Adipose tissue (tissue), 3 donors: ENCODE measurements around the gene RNASEH1. TPM values are rescaled to one million over a fixed set of nuclear protein-coding genes. Genes with fewer than 3 reads are reported as not detected.
"Not testable (repeated sequence)": the region's sequence is repeated elsewhere in the genome, so short reads cannot be mapped to it uniquely, and the experiment has no call there.

Source experiments
- H3K27ac ChIP-seq: one replicate; pipeline ENCODE4 v1.5.1; 2013; ENCODE audit warnings: low read depth, low read length
- WGBS, 3 donors: extraction: QIAGEN DNeasy Blood & Tissue Kit; methylation state at CpG; one replicate each; pipeline ENCODE4 v1.1.7; 2013; 5-methylcytosine and 5-hydroxymethylcytosine counted together
- polyA plus RNA-seq, 3 donors: library from polyadenylated mRNA; stranded (reverse); fragments of 200-250 nt; gene quantifications; one replicate each; pipeline ENCODE4 v1.2.3, GENCODE V29; 2013
- donor health status: healthy with polysubstance abuse.
- donor health status: Bipolar disorder and iron deficiency.
- donor health status: healthy.

The RNASEH1 gene
- polyA plus RNA-seq, 3 donors, result 8.2 to 19.1 (median 16.7) TPM

DNA sequence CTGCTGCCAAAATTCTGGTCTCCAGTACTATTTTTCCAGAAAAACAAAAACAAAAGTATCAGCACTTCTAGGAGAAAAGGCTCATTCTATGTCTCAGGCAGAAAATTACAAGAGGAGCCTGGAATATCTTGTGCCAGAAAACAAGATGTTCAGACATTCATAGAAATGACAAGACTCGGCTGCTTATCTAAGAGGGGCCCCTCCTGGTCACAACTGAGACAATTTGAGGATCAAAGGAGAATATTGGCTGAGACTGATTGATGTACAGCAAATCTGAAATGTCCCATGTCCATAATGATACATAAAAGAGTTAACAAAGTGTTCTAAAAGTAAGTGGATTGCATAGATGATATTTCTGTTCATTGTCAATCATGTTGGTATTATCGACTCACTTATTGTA lies 14.5 kb upstream of the RNASEH1 start:
- 53 to 74% (median 69%) methylated on average over 2 of the region's 2 CpGs for WGBS, 3 donors
- no peak overlapping the region for H3K27ac ChIP-seq

GRCh38 chr2:3571284-3571683 lies 13.2 kb upstream of the RNASEH1 start:
- H3K27ac ChIP-seq, result no peak overlapping the region
- 80 to 87% (median 87%) methylated on average over 8 of the region's 8 CpGs for WGBS, 3 donors

- not testable (repeated sequence) for H3K27ac ChIP-seq
- WGBS, 3 donors, result 92 to 99% (median 93%) methylated on average over 10 to 19 of the region's 23 CpGs
These were observed 11.5 kb upstream of the RNASEH1 start for GRCh38 chr2:3569656-3570055.

GRCh38 chr2:3566806-3567205 lies 8.7 kb upstream of the RNASEH1 start:
- 90 to 96% (median 95%) methylated on average over 9 of the region's 9 CpGs for WGBS, 3 donors
- no peak overlapping the region for H3K27ac ChIP-seq

DNA sequence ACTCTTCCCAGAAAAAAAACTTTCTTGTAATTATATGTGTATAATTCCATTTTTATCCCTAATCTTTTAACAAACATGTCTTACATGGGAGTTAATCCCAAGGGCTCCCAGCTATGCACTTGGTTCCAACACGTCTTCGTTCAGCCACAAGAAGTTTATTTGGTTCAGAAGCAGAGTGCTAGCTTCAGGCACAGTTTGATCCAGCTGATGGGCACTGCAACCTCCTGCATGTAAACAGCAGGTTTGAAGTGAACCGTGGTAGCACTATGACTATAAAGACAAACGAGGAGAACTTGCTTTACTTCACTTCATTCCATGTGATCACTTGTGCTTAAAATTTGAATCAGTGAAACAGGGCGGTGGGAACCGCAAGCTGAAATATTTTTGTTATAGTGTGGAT lies 7.0 kb upstream of the RNASEH1 start:
- WGBS, 3 donors, result 73 to 92% (median 85%) methylated on average over 6 of the region's 6 CpGs

GRCh38 chr2:3563521-3563976 lies 5.4 kb upstream of the RNASEH1 start:
- H3K27ac ChIP-seq, result no peak overlapping the region
- 91 to 93% (median 91%) methylated on average over 5 of the region's 5 CpGs for WGBS, 3 donors

More for the DNA sequence above, 7.0 kb upstream of the RNASEH1 start:
- H3K27ac ChIP-seq, result no peak overlapping the region

DNA sequence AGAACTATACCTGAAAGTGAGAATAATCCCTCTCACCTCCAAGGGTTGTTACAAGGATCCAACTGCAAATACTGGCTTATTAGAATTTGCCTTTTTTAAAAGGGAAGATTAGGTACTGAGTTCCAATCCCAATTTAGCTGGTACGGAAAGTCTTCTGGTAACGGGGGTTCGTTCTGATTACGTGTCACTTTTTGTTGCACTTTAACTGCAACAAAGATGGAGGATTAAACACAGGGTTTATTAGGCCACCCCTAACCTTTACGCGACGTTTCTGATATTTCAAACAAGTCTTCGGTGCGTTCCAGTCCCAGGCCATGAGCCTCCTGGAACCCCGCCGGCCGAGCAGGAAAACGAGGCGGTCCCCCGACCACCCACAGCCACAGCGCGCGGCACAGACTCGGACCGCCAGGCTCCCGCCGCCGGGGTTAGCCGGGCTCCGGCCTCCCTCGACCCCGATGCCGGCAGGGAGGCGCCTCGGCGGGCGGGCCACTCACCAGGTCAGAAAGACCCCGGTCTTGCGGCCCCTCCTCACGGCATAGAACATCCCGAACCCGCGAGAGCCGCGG lies 411 bp downstream of the RNASEH1 start:
- peak overlapping the region; percentile 85 for H3K27ac ChIP-seq
- WGBS, 3 donors, result 0 to 1% (median 0%) methylated on average over 35 to 40 of the region's 40 CpGs

GRCh38 chr2:3553946-3554345 lies 4.2 kb downstream of the RNASEH1 start:
- WGBS, 3 donors, result 87 to 91% (median 91%) methylated on average over 10 of the region's 10 CpGs
- no peak overlapping the region for H3K27ac ChIP-seq

GRCh38 chr2:3547915-3548314 lies 10.2 kb downstream of the RNASEH1 start:
- no peak overlapping the region for H3K27ac ChIP-seq
- 91 to 98% (median 95%) methylated on average over 2 of the region's 2 CpGs for WGBS, 3 donors

- whole genome bisulfite sequencing, 3 donors, result 70 to 93% (median 83%) methylated on average over 10 of the region's 10 CpGs
- no peak overlapping the region for H3K27ac ChIP-seq
These were observed 12.2 kb downstream of the RNASEH1 start for GRCh38 chr2:3545788-3546478.

GRCh38 chr2:3543023-3543683 lies 15.0 kb downstream of the RNASEH1 start:
- no peak overlapping the region for H3K27ac ChIP-seq
- WGBS, 3 donors, result 71 to 80% (median 72%) methylated on average over 6 of the region's 6 CpGs

DNA sequence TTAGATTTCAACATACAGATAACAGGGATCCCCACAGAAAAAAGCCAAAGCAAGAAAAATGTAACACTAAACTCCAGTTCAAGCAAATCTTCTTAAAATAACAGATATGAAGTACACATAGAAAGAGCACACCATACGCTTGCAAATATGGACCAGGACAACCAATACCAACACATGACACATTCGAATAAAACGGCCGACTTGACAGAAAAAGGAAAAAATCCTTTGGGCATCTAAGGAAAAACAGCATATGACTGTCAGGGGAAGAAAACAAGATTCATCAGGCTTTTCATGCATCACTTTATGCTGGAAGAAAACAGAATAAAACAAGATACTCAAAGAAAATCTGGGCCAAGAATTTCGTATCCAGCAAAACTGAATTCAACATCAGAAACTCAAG lies 16.0 kb downstream of the RNASEH1 start:
- no peak overlapping the region for H3K27ac ChIP-seq
- 90 to 96% (median 93%) methylated on average over 5 of the region's 5 CpGs for WGBS, 3 donors

- H3K27ac ChIP-seq, result no peak overlapping the region
- WGBS, 3 donors, result 86 to 90% (median 90%) methylated on average over 9 of the region's 9 CpGs
These were observed 18.3 kb downstream of the RNASEH1 start for GRCh38 chr2:3539836-3540235.

DNA sequence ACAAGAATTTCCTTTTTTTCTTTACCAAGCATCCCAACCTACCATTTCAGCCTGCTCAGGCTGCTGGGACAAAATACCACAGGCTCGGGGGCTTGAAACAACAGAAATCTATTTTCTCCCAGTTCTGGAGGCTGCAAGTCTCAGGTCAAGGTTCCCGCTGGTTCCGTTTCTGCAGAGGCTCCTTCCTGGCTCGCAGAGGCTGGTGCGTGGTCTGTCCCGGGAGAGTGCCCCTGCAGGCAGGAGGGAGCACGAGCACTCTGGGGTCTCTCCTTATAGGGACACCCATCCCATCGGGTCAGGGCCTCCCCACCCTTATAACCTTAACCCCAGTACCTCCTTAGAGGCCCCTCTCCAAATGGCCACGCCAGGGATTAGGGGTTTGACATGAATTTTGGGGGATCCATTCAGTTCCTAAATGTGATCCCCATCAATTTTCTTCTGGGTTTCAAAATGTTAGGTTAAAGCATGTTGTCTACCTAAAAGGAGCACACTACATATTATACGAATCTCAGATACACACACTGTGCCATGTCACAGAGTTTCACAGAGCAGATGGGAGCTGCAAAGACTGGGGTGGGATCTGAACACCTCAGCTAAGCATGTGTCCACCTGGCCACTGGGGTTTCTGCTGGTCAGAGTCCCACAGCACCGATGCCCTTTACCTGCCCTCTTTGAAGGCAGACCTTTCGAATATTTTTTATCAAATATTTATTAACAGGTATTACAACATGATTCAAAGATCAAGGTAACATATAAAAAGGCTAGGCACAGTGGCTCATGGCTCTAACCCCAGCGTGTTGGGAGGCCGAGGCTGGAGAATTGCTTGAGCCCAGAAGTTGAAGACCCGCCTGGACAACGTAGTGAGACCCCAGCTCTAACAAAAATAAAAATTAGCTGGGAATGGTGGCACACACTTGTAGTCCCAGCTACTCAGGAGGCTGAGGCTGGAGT lies 21.2 kb downstream of the RNASEH1 start:
- H3K27ac ChIP-seq, result no peak overlapping the region
- 63 to 76% (median 66%) methylated on average over 16 of the region's 16 CpGs for WGBS, 3 donors

DNA sequence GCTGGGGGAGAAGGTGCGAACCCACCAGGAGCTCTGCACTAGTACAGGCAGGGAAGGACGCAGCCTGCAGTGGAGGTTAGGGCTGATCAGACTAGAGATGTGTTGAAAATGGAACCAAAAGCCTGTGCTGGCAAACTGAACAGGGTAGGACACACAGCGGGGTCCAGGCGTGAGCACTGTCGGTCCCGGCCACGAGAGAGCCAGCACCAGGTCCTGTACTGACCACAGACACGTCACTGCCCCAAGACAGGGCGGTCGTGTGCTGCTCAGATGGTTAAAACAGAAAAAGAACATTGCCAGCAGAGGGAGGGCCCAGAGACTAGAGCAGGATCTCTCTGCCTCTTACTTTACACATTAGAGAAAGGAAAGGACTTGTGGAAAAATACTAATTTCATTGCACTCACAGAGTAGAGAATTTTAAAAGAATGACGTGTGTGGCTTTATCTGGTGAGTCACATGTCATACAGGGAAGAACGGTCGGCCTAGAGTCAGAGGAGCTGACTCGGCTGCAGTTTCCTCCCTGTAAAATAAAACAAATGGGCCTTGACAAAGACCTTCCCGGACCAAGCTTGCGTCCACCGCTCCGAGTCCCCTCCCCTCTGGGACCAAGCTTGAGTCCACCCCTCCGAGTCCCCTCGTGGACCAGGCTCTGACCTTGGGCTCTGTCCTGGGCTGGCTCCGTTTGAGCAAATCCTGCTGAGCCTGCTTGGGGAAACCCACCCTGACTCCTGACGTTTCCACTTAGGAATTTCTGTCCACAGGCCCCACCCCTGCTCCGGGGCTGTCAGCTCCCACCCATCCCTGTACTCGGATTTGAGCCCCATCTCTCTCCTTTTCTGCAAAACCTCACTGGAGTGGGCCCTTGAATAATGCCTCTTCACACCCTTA lies 22.1 kb downstream of the RNASEH1 start:
- H3K27ac ChIP-seq, result peak overlapping the region; percentile 38
- WGBS, 3 donors, result 24 to 37% (median 34%) methylated on average over 24 of the region's 24 CpGs

DNA sequence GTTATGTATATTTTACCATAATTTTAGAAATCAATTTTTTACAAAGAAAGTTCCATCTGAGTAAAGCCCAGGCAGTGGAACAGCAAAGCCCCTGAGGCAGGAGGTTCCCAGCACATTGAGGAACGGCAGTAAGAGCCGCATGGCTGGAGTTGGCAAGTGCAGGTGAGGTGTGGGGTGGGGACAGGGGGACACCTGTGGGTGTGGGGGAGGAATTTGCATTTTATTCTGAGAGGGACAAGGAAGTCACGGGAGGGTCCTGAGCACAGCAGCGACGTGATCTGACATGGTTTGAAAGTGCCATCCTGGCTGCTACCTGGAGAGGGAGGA lies 22.7 kb downstream of the RNASEH1 start:
- peak overlapping the region; percentile 38 for H3K27ac ChIP-seq
- 63 to 69% (median 69%) methylated on average over 5 of the region's 5 CpGs for WGBS, 3 donors

DNA sequence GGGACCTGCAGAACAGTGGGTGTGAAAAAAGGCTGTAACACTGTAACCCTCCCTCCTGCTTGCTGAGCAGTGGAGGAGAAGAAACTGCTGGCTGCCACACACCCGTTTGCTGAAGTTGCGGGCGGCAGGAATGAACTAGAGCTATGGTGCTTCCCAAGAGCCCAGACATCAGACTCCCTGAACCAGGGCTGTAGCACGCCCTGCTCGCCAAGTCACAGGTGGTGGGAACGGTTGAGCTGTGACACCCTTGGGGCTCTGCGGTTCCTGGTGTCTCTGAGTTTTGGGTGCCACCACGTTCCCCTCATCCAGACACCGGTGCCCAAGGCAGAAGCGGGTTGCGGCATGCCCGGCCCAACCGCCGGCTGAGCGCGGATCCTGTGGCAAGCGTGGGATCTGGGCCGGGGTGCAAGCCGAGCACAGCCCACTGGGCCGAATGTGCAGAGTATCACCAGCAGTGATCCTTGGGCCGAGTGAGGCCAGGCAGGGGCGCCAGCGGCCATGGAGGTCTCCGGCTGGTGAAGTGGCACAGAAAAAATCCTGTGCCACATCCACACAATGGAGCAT lies 23.8 kb downstream of the RNASEH1 start:
- 98% methylated on average over 24 of the region's 24 CpGs for WGBS, 3 donors
- no peak overlapping the region for H3K27ac ChIP-seq
